Measurements from ENCODE around the gene IRX4.

GRCh38 chr5:1915316-1915715 lies 32.6 kb upstream of the IRX4 start:
- no peak for TF ChIP-seq GATA2 (IDR thresholded peaks at IDR 0.05; ENCODE audit: low read depth, low read length)
- no peak for TF ChIP-seq GATA3 (IDR thresholded peaks at IDR 0.05; ENCODE audit: low read depth, low read length)
